ENCODE measurements around the gene NLGN1. TPM values are rescaled to one million over a fixed set of nuclear protein-coding genes. Genes with fewer than 3 reads are reported as not detected.

NLGN1 gene
- total RNA-seq, 4 donors from 2014 or later: 2.2 to 5.8 (median 3.0) TPM

DNA sequence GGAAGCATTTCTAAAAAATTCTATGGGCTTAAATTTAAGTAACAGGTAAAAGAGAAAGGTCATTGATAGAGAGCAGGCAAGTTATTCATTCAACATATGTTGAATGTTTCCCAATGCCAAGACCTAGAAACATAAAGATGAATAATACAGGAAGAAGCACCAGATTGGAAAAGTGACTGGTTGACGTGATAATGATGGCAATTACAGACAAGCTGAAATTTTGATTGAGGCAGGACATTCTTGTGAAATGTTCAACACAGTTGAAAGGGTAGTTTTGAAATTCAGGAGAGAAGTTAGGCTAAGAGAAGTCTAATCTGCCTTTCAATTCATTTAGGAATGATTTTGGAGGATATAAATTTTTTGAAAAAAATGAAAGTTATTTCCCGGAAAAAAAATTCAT, 925.2 kb downstream of the NLGN1 start:
- 78% methylated on average over 2 of the region's 2 CpGs for WGBS

DNA sequence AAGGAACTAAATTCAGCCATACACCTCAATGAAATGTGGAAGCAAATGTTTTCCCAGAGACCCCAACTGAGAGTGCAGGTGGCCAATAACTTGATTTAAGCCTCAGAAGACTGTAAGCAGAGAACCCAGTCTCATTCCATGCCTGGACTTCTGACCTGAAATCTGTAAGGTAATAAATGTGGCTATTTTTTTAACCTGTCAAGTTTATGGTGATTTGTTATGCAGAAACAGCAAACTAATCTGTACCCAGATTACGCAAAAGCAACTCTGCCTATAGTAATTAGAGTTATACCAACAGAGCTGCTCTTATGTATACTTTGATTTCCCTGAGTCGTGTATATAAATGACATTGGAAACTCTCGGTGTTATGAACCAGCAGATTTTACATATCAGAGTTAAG, 927.6 kb downstream of the NLGN1 start:
- WGBS: 85% methylated on average over 3 of the region's 3 CpGs
- Histone ChIP-seq H3K36me3 (no peaks in the 10 kb centered on the region), H3K9me3 (no peaks in the 10 kb centered on the region), H3K4me3 (no peak overlapping the region), H3K27ac (no peak overlapping the region), H3K4me1 (peaks cover 3% of the 10 kb centered on the region), H3K27me3 (no peaks in the 10 kb centered on the region)
- no peak for DNase-seq (ENCODE audit: low spot score in 2 of 2)
- TF ChIP-seq CTCF (IDR thresholded peaks at IDR 0.05): no peak
- TF ChIP-seq EP300 (IDR thresholded peaks at IDR 0.05): no peak
- no peak for TF ChIP-seq POLR2AphosphoS5 (IDR thresholded peaks at IDR 0.05)
- no peak for TF ChIP-seq POLR2A (IDR thresholded peaks at IDR 0.05)

More for the DNA sequence above, 925.2 kb downstream of the NLGN1 start:
- Histone ChIP-seq H3K4me1 (peaks cover 3% of the 10 kb centered on the region), H3K36me3 (no peaks in the 10 kb centered on the region), H3K4me3 (no peak overlapping the region), H3K9me3 (no peaks in the 10 kb centered on the region), H3K27ac (no peak overlapping the region), H3K27me3 (no peaks in the 10 kb centered on the region)
- TF ChIP-seq CTCF (IDR thresholded peaks at IDR 0.05): no peak
- no peak for TF ChIP-seq POLR2A (IDR thresholded peaks at IDR 0.05)
- TF ChIP-seq EP300 (IDR thresholded peaks at IDR 0.05): no peak
- no peak for TF ChIP-seq POLR2AphosphoS5 (IDR thresholded peaks at IDR 0.05)
- DNase-seq (ENCODE audit: low spot score in 2 of 2): no peak

- DNase-seq (ENCODE audit: low spot score in 2 of 2): no peak
- Histone ChIP-seq H3K36me3 (no peaks in the 10 kb centered on the region), H3K4me3 (no peak overlapping the region), H3K27me3 (no peaks in the 10 kb centered on the region), H3K4me1 (peaks cover 3% of the 10 kb centered on the region), H3K27ac (no peak overlapping the region), H3K9me3 (no peaks in the 10 kb centered on the region)
- 26% methylated on average over 7 of the region's 7 CpGs for WGBS
- TF ChIP-seq POLR2A (IDR thresholded peaks at IDR 0.05): no peak
- no peak for TF ChIP-seq CTCF (IDR thresholded peaks at IDR 0.05)
- TF ChIP-seq POLR2AphosphoS5 (IDR thresholded peaks at IDR 0.05): no peak
- TF ChIP-seq EP300 (IDR thresholded peaks at IDR 0.05): no peak
Observed at GRCh38 chr3:174325834-174326700, 928.5 kb downstream of the NLGN1 start.

DNA sequence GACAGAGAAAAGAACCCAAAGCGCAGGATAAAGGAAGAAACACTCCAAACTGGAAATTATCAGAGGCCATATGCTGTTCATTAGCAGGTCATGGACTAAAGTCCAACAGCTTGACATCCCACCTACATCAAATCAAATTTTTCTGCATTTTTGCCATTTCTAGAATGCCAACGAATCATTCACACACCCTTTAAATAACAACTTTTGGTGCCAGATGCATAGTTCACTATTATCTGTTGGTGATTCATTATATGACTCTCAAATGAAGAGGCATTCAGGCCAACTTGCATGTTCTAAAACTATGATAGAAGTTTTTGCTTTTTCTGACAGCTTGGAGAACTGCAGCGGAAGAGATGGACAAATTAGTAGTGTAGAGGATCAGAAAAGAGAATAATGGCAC, 931.8 kb downstream of the NLGN1 start:
- WGBS: 74% methylated on average over 3 of the region's 3 CpGs
- Histone ChIP-seq H3K4me3 (no peak overlapping the region), H3K27ac (no peak overlapping the region), H3K27me3 (no peaks in the 10 kb centered on the region), H3K36me3 (no peaks in the 10 kb centered on the region), H3K4me1 (peaks cover 3% of the 10 kb centered on the region), H3K9me3 (no peaks in the 10 kb centered on the region)
- TF ChIP-seq POLR2AphosphoS5 (IDR thresholded peaks at IDR 0.05) (no peak), EP300 (IDR thresholded peaks at IDR 0.05) (no peak), CTCF (IDR thresholded peaks at IDR 0.05) (no peak), POLR2A (IDR thresholded peaks at IDR 0.05) (no peak)
- no peak for DNase-seq (ENCODE audit: low spot score in 2 of 2)

DNA sequence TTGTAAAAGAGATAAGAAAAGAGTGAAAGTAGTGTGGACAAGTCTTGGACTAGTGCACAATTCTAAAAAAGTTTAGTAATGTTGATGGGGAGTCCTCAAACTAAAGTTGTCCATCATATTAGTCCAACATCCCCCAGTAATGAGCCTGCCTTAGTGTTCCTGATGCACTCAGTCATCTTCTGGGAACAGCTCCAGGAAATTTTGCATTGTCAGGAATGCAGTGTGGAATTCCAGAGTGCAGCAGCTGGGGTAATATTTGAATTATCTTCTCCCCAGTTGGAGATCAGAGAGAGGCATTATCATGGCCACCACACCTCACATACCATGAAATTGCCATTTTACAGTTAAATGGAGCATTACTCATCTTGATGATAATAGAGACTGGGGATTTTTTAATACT, 932.8 kb downstream of the NLGN1 start:
- Histone ChIP-seq H3K4me3 (no peak overlapping the region), H3K4me1 (peaks cover 3% of the 10 kb centered on the region), H3K27ac (no peak overlapping the region), H3K9me3 (no peaks in the 10 kb centered on the region), H3K27me3 (no peaks in the 10 kb centered on the region), H3K36me3 (no peaks in the 10 kb centered on the region)
- DNase-seq (ENCODE audit: low spot score in 2 of 2): no peak
- TF ChIP-seq POLR2AphosphoS5 (IDR thresholded peaks at IDR 0.05) (no peak), POLR2A (IDR thresholded peaks at IDR 0.05) (no peak), EP300 (IDR thresholded peaks at IDR 0.05) (no peak), CTCF (IDR thresholded peaks at IDR 0.05) (no peak)

Measured in suprapubic skin (tissue), 4 donors.